NCI-H1694 (cell line): ENCODE measurements around the gene RNASE8.

ENCODE experiments used
- DNase-seq: peaks from one replicate; lab custom pipeline; 2025; lab: John Stamatoyannopoulos, UW

The RNASE8 gene

DNA sequence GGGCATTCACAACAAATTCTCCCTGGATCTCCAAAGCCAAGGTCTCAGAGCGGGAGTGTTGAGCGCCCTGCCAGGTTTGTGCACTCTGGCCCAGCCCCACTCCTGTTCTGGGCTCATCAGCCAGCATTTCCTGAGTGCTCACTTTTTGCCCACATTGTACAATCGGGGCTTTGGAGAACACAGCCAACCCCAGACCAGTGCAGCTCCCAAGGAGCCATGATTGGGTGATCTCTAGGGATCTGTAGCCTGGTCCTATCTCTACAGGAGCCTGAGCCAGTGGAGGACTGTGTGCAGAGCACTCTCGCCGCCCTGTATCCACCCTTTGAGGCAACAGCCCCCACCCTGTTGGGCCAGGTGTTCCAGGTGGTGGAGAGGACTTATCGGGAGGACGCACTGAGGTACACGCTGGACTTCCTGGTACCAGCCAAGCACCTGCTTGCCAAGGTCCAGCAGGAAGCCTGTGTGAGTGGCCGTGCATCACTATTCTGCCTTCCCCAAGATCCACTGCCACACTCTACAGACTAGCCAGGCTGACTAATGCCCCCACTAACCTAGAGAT, 15.2 kb downstream of the RNASE8 start:
- DNase-seq = no peak

DNA sequence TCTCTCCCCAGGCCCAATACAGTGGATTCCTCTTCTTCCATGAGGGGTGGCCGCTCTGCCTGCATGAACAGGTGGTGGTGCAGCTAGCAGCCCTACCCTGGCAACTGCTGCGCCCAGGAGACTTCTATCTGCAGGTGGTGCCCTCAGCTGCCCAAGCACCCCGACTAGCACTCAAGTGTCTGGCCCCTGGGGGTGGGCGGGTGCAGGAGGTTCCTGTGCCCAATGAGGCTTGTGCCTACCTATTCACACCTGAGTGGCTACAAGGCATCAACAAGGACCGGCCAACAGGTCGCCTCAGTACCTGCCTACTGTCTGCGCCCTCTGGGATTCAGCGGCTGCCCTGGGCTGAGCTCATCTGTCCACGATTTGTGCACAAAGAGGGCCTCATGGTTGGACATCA, 16.3 kb downstream of the RNASE8 start:
- no peak for DNase-seq

DNA sequence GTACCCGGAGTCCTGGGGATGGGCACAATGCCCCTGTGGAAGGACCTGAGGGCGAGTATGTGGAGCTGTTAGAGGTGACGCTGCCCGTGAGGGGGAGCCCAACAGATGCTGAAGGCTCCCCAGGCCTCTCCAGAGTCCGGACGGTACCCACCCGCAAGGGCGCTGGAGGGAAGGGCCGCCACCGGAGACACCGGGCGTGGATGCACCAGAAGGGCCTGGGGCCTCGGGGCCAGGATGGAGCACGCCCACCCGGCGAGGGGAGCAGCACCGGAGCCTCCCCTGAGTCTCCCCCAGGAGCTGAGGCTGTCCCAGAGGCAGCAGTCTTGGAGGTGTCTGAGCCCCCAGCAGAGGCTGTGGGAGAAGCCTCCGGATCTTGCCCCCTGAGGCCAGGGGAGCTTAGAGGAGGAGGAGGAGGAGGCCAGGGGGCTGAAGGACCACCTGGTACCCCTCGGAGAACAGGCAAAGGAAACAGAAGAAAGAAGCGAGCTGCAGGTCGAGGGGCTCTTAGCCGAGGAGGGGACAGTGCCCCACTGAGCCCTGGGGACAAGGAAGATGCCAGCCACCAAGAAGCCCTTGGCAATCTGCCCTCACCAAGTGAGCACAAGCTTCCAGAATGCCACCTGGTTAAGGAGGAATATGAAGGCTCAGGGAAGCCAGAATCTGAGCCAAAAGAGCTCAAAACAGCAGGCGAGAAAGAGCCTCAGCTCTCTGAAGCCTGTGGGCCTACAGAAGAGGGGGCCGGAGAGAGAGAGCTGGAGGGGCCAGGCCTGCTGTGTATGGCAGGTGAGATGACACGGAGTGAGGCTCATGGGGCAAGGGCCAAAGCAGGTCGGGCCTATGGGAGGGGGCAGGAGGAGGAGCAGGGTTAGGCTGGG, 17.0 kb downstream of the RNASE8 start:
- DNase-seq = no peak

DNA sequence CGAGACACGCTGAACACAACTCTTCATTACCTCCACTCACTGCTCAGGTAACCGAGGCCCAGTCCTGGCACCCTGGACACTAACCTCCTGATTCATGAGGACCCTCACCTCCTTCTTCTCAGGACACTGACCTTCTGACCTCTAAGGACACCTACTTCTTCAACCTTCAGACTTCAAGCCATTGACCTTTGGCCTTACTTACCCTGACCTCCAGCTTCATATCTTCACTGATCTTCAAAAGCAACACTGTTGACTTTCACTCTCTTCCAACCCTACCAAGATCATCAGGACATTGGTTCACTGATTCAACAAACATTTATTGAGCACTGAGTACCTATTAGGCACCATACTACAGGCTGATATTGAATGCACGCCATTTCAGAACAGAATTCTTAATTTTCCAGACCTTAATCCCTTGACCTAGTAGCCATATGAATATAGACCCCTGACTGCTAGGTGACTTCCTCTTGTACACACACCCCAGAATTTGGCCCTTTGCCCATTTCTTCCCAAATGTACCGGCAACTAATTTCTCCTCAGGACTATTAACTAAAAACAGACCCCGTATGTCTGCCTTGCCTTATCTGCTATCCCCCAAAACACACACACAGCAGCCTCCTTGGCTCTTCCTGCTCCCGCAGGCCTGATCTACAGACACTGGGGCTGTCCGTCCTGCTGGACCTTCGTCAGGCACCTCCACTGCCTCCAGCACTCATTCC, 18.3 kb downstream of the RNASE8 start:
- DNase-seq = no peak

DNA sequence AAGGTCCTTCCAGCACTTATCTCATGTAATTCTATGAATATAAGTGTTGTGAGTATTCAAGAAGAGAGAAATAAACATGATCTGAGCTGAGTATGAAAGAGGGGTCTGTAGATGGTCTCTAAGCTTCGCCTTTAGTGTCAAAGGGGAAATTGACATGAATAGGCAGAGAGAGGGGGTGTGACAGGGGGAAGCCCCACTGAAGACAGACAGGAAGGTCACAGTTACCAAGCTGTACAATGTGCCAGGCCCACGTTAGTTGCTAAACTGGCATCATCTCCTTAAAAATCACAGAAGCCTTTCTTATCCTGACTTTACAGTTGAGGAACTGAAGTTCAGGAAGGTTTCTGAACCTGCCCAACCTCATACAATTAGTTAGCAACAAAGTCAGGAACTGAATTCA, 20.1 kb downstream of the RNASE8 start:
- no peak for DNase-seq

DNA sequence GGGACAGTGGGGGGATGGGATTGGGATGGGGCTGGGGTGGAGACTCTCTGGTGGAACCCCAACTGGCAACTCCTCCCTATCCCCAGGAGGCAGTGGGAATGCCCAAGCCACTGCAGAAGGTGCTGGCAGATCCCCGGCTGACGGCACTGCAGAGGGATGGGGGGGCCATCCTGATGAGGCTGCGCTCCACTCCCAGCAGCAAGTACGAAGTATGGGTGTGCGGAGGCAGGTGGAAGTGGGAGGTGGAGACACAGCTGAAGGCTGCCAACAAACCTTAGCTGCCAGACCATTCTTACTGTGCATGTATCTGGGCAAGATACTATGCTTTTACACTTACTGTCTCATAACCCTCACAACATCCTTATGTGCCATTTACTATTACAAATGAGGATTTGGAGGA, 20.7 kb downstream of the RNASE8 start:
- no peak for DNase-seq

DNA sequence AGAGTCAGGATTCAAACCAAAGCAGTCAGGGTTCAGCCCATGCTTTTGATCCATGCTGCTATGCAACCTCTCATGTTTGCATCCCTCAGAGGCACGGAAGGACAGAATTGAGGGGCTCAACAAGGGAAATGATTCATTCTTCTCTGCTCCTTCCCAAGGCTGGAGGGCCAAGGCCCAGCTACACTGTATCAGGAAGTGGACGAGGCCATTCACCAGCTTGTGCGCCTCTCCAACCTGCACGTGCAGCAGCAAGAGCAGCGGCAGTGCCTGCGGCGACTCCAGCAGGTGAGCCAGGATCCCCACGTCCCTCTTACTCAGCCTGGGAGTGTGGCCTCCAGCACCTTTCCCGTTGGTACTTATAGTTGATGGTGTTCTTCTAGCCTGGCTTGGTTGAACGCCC, 21.1 kb downstream of the RNASE8 start:
- DNase-seq = no peak

DNA sequence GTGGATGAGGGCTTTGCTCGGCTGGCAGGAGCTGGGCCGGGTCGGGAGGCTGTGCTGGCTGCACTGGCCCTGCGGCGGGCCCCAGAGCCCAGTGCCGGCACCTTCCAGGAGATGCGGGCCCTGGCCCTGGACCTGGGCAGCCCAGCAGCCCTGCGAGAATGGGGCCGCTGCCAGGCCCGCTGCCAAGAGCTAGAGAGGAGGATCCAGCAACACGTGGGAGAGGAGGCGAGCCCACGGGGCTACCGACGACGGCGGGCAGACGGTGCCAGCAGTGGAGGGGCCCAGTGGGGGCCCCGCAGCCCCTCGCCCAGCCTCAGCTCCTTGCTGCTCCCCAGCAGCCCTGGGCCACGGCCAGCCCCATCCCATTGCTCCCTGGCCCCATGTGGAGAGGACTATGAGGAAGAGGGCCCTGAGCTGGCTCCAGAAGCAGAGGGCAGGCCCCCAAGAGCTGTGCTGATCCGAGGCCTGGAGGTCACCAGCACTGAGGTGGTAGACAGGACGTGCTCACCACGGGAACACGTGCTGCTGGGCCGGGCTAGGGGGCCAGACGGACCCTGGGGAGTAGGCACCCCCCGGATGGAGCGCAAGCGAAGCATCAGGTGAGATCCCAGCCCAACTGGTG, 24.0 kb downstream of the RNASE8 start:
- no peak for DNase-seq

DNA sequence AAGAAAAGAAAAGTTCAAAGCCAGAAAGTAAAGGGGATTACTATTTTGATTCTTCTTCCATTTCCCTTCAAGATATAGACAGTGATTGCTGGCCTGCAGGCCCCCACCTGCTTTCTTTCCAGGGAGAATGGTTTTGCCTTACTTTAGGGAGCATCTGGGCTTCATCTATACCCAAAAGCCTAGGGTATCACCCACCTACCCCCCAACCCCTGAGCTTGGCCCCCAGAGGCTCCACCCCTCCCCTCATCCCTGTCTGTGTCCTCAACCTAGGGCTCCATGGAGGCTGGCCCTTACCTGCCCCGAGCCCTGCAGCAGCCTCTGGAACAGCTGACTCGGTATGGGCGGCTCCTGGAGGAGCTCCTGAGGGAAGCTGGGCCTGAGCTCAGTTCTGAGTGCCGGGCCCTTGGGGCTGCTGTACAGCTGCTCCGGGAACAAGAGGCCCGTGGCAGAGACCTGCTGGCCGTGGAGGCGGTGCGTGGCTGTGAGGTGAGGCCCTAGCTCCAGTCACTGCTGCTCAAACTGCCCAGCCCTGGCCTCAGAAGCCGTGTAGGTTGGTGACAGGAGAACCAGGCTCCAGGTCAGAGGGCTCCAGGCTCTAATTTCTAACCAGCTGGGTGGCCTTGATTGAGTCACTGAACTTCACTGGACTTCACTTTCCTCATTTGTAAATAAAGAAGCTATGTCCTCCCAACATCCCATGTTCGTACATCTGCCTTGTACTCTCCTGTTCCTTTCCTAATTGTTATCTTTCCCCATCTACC, 26.1 kb downstream of the RNASE8 start:
- no peak for DNase-seq

DNA sequence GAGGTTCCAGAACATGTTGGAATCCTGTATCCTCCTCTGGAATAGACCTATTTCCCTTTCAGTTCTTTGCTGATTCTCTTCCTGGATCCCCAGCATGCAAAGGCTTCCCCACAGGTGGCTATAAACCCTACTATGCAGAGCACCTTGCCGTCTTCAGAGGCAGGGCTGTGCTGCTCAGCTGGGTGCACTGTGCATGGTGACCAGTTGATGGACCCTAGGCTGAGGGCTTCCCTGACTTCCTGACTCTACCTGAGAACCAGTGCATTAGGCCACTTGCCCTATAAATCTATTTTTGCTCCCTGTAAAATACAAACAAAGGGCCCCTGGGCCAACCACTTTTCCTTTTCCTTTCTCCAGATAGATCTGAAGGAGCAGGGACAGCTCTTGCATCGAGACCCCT, 26.8 kb downstream of the RNASE8 start:
- no peak for DNase-seq

DNA sequence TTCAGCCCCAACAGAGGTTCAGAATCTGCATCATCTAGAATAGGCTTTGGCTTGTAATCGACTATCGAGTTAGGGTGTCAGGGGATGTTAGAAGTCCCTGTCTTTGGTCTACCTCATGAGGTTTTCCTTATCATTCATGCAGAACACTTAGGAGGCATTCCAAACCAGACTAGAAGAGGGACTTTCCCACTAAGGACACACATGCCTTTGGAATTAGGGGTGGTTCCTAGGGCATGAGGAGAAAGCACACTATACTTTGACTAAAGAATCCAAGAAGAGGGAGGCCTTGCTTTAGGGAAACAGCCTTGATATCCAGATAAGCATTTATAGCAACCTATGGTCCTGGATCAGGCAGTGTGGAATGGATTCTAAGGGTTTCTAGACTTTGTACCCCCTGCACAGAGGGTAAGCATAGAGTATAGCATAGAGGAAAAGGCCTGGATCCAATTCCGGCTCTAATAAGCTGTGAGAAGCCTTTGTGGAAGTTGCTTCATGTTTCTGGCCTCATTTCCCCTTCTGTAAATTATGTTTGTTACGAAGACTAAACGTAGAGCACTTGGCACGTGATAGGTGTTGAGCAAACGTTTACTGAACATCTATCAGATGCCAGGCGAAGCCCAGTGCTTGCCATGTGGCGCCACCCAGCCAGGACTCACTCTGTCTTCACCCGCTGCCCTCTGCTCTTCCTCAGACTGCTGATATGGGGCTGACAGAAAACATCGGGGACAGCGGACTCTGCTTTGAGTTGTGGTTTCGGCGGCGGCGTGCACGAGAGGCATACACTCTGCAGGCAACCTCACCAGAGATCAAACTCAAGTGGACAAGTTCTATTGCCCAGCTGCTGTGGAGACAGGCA, 27.6 kb downstream of the RNASE8 start:
- DNase-seq = no peak

DNA sequence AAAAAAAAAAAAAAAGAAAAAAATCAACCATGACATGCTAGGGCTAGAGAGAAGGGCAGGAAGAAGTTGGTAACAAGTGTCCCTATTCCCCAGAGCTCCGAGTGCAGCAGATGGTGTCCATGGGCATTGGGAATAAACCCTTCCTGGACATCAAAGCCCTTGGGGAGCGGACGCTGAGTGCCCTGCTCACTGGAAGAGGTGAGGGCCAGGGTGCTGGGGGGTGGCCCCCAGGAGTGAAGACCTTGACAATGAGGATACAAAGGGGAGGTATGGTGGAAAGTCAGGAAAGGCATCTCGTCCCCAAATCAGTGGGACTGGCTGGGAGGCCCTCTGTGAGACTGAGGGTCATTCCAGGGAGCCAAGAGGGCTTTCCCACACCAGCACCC, 29.3 kb downstream of the RNASE8 start:
- DNase-seq = no peak

DNA sequence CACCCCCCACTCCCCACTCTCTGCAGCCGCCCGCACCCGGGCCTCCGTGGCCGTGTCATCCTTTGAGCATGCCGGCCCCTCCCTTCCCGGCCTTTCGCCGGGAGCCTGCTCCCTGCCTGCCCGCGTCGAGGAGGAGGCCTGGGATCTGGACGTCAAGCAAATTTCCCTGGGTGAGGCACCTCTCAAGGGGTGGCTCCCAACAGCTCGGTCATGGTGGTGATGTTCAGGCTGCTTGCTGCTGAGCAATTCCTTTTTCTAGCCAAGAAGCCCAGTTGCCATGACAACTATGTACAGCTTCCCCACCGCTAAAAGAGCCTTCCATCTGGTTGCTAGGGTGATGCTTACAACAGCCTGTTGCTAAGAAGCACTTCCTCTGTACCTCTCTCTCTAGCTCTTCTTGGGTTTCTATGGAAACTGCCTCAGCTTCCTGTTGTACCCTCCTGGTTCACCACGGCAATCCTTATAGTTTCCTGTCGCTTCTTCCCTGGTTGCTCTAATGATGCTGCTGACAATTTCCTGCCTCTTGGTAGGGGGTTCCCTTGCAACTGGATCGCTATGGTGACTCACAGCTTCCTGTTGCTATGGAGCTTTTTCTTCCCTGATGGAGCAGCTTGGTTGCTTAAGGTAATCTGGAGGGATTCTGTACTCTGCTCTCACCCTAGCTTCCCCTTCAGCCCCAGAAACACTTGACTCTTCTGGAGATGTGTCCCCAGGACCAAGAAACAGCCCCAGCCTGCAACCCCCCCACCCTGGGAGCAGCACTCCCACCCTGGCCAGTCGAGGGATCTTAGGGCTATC, 29.9 kb downstream of the RNASE8 start:
- DNase-seq = peak; percentile 38

DNA sequence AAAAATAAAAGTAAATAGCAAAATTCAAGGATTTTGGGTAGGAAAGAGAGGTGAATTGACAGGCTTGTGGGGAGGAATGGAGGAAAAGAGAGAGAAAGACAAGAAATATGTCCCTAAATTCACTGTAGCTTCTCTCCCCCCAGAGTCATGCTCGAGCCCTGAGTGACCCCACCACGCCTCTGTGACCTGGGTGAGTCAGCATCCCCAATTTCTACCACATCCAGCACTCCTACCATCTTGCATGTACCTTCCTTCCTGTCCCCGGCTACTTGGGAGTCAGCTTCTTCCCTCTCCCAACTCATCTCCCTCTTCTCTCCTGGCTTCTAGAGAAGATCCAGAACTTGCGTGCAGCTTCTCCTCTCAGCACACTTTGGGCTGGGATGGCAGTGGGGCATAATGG, 31.1 kb downstream of the RNASE8 start:
- DNase-seq = no peak

DNA sequence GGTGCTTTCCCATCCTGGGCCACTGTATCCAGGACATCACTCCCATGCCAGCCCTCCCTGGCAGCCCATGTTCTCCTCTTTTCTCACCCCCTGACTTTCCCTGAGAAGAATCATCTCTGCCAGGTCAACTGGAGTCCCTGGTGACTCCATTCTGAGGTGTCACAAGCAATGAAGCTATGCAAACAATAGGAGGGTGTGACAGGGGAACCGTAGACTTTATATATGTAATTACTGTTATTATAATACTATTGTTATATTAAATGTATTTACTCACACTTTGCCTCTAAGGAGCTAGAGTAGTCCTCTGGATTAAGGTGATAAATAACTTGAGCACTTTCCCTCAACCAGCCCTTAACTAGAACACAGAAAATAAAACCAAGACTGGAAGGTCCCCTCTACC, 31.6 kb downstream of the RNASE8 start:
- DNase-seq = no peak

DNA sequence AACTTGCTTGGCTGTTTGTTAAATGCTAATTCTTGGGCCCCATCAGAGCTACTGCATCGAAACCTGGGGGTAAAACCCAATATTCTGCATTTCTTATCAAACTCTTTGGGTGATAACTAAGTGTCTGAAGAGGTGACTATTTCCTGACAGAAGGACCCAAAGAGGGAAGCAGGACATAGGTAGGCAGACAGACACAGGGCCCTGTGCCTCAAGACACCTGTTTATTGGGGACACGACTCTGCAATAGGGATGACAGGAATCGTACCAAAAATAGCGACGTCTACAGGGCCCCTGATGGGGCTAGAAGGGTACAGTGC, 32.2 kb downstream of the RNASE8 start:
- no peak for DNase-seq

DNA sequence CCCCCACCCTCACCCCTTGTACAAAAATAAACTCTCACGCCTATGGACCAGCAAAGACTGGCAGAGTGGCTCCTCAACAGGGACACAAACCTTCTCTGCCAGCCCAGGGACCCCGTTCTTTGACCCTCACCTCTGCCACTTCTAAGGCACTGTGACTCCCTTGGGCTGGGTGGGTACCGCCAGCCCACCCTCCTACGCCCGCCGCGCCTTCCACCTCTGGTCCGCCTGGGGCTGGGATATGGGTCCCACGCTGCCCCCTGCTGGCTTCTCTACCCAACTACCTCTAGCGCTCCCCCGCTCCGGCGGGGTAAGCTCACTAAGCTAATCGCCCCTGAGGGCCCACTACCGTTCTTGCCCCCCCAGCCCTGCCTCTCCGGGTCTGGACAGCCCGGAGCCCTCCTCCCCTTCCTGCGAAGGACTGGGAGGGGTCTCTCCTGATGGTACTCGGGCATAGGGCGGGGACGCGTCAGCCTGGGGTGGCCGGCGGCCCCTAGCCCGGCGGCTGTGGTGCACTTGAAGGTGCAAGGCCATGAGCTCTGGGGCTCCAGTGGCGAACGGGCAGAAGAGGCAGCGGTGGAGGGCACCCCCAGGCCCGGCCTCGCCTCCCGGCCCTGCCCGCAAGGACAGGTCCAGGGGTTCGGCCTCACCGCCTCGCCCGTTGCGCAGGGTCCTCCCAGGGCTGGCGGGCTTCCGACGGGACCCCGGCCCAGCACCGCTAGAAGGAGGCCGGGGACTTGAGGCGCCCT, 32.7 kb downstream of the RNASE8 start:
- DNase-seq = peak; percentile 16

DNA sequence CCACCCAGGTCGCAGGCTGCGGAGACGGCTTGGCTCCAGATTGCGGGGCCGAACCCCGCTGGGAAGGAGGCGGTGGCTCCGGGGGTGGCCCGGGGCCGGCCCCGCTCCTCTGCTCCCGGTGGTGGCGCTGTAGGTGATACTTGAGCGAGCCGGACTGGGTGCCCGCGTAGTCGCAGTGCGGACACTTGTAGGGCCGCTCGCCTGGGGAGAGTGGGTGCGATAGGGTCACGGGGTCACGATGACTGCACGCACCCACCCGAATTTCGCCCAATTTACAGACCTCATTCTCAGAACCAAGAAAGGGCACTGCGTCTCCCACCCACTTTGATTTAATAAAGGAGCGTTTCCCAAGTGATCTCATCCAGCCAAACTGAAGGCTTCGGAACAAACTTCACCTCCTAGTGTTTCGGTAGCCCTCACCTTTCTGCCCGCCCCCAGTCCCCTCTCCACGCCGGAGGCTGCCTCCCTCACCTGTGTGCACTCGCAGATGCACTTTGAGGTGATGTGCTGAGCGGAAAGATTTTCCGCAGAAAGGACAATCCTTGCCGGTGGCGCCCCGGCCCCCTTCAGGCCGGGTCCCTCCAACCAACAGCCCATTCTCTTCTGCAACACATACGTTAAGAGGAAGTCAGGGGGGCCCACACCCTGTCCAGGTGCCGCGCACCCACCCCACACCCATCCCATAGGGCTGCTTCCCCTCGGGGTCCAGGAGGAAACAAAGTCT, 33.5 kb downstream of the RNASE8 start:
- DNase-seq = no peak

DNA sequence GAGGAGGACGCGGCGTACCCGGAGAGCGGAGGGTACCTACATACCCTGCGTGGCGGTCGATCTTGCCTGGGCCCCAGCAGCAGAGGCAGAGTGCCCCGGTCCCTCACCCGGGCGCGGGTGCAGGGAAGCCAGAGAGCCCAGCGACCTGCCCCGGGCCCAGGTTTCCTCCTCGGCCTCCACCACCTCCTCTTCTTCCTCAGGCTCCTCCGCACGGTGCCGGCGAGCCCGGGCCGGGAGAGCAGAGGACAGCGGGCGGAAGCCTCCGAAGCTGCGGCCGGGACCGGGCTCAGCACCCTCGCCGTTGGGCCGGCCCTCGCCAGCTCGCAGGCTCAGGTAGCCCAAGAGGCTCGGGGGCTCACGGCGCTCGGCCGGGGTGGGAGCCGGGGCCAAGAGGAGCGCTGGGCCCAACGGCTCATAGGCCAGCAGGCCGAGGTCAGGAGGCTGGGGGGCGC, 34.2 kb downstream of the RNASE8 start:
- DNase-seq = no peak
